Activated naive CD4-positive, alpha-beta T cell treated with anti-CD3 and anti-CD28 coated beads, Interleukin-2, amount 50 U/mL, for 24 hours (primary cell): ENCODE data around the gene AFF1.

ENCODE experiments used
- H3K27ac Mint-ChIP-seq: one replicate; pipeline ENCODE4 v1.8.0; 2021; ENCODE audit warnings: mild to moderate bottlenecking, mixed read lengths
- H3K27me3 Mint-ChIP-seq: one replicate; pipeline ENCODE4 v1.8.0; 2021; ENCODE audit warnings: mixed read lengths
- H3K36me3 Mint-ChIP-seq: one replicate; pipeline ENCODE4 v1.8.0; 2021; ENCODE audit warnings: mixed read lengths
- H3K4me1 Mint-ChIP-seq: one replicate; pipeline ENCODE4 v1.8.0; 2021; ENCODE audit warnings: mixed read lengths
- H3K4me3 Mint-ChIP-seq: one replicate; pipeline ENCODE4 v1.8.0; 2021; ENCODE audit warnings: mild to moderate bottlenecking, mixed read lengths
- H3K9me3 Mint-ChIP-seq: one replicate; pipeline ENCODE4 v1.8.0; 2021; ENCODE audit warnings: mixed read lengths

AFF1 gene

DNA sequence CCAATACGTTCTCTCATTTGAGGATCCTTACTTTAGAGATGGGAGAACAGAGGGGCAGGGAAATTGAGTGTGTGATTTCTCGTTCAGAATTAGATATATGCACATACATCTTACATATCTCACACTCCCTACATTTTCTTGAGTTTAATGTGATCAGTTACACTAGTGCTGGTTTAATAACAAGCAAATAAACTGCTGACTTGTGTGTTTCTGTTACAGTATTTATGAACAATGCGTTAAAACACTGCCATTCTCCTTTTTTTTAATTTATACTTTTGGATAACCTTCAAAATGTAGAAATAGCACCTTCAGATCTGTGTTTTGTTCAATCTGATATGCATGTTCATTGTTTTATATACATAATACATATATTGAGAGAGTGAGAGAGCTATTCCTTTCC is 155.5 kb downstream of the AFF1 start:
- H3K36me3 Mint-ChIP-seq: peaks cover 4% of the 10 kb centered on the region
- H3K27ac Mint-ChIP-seq: no peak overlapping the region
- H3K4me1 Mint-ChIP-seq: peaks cover 35% of the 10 kb centered on the region
- H3K9me3 Mint-ChIP-seq: no peaks in the 10 kb centered on the region
- no peak overlapping the region for H3K4me3 Mint-ChIP-seq
- no peaks in the 10 kb centered on the region for H3K27me3 Mint-ChIP-seq

DNA sequence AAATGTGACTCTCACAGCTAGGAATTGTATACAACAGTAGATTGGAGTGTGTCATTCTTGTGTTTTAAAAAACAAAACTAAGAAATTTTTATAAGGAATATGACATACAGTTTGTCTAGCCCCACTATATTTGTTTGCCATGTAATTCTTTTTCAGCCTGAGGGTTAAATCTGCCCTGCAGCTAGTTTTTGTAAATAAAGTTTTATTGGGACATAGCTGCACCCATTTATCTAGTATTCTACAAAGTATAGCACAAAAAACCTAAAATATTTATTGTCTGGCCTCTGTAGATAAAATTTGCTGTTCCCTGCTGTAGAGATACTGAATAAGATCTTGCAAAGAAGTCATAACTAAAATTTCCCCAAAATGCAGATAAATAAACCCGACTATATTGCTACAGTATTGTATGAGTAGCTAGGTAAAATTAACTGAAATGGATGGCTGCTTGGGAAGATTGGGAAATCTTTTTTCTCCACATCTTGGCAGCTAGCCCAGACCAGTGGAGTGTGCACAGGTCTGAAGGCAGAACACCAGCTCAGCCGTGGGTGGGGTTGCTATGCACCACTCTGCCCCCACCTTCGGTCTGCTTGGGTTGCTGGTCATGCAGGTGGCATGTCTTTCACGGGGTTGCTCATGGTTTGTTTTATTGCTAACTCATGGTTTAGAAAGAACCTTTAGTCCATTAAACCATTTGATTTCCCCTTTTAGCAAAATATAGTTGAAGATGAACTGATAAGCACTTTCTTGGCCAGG is 157.8 kb downstream of the AFF1 start:
- no peaks in the 10 kb centered on the region for H3K9me3 Mint-ChIP-seq
- H3K4me1 Mint-ChIP-seq: peaks cover 38% of the 10 kb centered on the region
- H3K4me3 Mint-ChIP-seq: no peak overlapping the region
- H3K36me3 Mint-ChIP-seq: no peaks in the 10 kb centered on the region
- no peaks in the 10 kb centered on the region for H3K27me3 Mint-ChIP-seq
- H3K27ac Mint-ChIP-seq: no peak overlapping the region

DNA sequence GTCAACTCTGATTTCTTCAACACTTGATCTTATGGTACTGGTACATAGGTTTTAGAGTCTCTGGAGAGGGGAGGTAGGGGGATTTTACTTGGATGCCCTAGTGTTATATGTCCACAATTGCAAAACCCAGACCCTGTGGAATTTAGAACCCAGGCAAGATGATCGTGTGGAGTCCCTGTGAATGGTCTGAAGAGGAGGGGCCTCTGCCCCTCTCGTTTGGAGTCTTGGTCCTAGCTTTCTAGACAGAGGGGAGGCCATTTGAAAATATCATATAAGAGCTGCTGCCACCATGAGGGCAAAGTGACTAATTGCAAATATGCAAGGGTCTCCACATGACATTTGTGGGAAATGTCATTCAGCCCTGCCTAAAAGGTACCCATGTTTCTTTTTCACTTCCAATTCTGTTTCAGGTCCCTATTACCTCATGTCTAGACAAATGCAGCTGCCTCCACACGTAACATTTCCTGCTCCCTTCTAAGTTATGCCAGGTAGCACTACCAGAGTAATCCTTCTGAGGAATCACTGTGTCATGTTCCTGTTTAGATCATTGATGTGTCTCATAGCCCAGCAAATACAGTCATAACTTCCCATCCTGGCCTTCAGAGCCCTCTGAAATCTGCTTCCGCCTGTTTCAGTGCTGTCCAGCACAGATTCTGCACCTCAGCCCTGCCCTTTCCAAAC is 158.8 kb downstream of the AFF1 start:
- Mint-ChIP-seq H3K4me3 (no peak overlapping the region), H3K36me3 (peaks cover 1% of the 10 kb centered on the region), H3K4me1 (peaks cover 44% of the 10 kb centered on the region), H3K27me3 (no peaks in the 10 kb centered on the region), H3K9me3 (no peaks in the 10 kb centered on the region), H3K27ac (peak overlapping the region; percentile 90)

DNA sequence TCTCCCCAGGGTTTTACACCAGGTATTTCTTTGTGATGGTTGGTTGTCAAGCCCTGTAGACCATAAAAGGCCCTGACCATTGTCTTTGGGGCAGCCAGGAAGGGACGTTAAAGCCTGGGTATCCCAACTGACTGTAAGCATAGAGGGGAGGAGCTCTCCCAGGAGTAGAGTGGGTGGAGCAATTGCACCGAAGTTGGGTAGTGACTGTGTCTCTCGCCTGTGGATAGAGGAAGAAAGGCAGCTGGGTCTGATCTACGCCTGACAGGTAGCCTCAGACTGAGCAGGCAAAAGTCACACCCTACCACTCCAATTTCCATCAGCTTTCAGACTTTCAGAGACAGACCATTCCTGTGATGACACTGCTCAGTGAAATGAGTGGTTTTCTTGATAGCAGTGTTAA is 162.3 kb downstream of the AFF1 start:
- Mint-ChIP-seq H3K4me1 (peaks cover 68% of the 10 kb centered on the region), H3K9me3 (no peaks in the 10 kb centered on the region), H3K27me3 (no peaks in the 10 kb centered on the region), H3K36me3 (peaks cover 8% of the 10 kb centered on the region), H3K27ac (peak overlapping the region; percentile 60), H3K4me3 (no peak overlapping the region)

DNA sequence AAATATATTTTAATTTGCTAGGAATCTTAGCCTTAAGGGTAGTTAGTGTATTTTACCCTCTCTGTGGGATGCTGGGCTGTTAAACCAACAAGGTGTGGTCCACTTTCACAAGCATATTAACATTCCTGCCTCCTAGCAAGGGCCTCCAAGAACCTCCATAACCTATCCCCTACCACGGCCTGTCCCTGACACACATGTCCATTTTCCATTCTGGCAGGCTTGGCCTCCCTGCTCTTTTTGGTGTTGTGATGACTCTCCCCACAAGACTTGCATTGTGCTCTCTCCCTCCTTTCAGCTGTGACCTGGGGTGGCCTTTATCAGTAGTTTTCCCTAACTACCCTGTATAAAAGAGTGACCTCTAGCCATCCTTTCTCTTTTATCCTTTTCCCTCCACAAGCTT is 165.4 kb downstream of the AFF1 start:
- H3K4me1 Mint-ChIP-seq: peaks cover 74% of the 10 kb centered on the region
- H3K9me3 Mint-ChIP-seq: no peaks in the 10 kb centered on the region
- H3K36me3 Mint-ChIP-seq: peaks cover 9% of the 10 kb centered on the region
- peak overlapping the region; percentile 85 for H3K27ac Mint-ChIP-seq
- no peak overlapping the region for H3K4me3 Mint-ChIP-seq
- H3K27me3 Mint-ChIP-seq: no peaks in the 10 kb centered on the region

DNA sequence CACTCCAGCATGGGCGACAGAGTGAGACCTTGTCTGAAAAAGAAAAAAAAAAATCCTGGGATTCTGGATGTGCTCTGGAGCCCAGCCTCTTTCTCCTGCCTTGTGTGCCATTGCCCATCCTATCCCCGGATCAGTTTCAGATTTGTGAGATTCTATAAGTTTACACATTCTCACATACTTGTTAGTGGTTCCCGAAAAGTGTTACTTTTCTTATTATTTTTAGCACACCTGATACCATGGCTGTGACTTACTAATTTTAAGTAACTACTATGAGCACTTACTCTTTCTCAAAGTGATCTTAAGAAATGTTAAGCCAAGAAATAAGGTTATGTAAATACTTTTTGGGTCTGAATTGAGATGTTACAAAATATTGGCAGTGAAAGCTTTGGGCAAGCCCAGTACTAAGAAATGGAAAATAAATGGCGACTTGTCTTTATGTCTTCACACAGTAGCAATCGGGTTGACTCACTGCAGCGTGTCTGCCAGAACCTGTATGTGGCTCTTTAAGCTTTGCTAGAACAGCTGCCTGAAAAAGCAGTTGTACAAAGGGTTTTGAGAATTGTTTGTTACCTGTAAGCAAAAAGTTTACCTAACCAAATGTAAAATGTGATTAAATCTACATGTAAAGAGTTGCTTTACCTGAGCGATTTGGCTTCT is 166.9 kb downstream of the AFF1 start:
- no peaks in the 10 kb centered on the region for H3K9me3 Mint-ChIP-seq
- H3K27me3 Mint-ChIP-seq: no peaks in the 10 kb centered on the region
- H3K4me3 Mint-ChIP-seq: no peak overlapping the region
- peaks cover 13% of the 10 kb centered on the region for H3K36me3 Mint-ChIP-seq
- peak overlapping the region; percentile 55 for H3K27ac Mint-ChIP-seq
- H3K4me1 Mint-ChIP-seq: peaks cover 79% of the 10 kb centered on the region

DNA sequence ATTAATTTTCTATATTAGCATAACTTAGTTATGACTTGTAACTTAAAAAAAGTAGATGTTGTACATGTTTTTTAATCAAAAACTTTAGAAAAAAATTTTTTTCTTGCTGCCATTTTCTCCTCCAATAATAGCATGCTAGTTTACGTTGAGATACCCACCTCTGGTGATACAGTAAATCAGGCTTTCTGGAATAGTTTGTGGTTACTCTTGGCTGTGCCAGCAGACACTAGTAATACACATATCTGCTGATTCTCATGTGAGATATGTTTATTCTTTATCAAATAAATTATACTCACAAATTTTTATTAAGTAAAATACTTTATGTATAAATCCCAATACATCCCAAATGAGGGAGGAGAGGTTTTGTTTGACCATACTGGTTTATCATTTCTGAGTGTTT is 168.3 kb downstream of the AFF1 start:
- peak overlapping the region; percentile 69 for H3K4me3 Mint-ChIP-seq
- peaks cover 84% of the 10 kb centered on the region for H3K4me1 Mint-ChIP-seq
- H3K27ac Mint-ChIP-seq: peak overlapping the region; percentile 86
- no peaks in the 10 kb centered on the region for H3K9me3 Mint-ChIP-seq
- peaks cover 15% of the 10 kb centered on the region for H3K36me3 Mint-ChIP-seq
- no peaks in the 10 kb centered on the region for H3K27me3 Mint-ChIP-seq

DNA sequence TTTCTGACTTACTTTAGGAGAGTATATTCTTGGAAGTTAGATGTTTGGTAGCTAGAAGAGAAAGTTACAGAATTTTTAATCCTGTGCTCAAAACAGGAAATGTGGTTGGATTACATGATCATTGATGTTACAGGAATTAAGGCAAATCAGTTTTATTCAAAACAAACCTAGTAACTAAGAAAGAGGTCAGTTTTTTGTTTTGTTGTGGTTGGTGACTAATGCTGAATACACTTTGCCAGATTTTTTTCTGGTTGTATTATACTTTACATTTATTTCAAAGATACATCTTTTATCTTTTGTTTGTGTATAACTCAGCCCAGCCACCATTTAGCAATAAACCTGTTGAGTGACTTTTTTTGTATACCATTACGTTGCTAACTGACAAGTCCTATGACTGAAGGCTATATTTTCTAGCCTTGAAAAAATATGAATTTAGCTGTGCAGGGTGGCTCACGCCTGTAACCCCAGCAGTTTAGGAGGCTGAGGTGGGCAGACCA is 168.9 kb downstream of the AFF1 start:
- Mint-ChIP-seq H3K9me3 (no peaks in the 10 kb centered on the region), H3K27ac (peak overlapping the region; percentile 86), H3K4me3 (peak overlapping the region; percentile 69), H3K36me3 (peaks cover 18% of the 10 kb centered on the region), H3K27me3 (no peaks in the 10 kb centered on the region), H3K4me1 (peaks cover 81% of the 10 kb centered on the region)

DNA sequence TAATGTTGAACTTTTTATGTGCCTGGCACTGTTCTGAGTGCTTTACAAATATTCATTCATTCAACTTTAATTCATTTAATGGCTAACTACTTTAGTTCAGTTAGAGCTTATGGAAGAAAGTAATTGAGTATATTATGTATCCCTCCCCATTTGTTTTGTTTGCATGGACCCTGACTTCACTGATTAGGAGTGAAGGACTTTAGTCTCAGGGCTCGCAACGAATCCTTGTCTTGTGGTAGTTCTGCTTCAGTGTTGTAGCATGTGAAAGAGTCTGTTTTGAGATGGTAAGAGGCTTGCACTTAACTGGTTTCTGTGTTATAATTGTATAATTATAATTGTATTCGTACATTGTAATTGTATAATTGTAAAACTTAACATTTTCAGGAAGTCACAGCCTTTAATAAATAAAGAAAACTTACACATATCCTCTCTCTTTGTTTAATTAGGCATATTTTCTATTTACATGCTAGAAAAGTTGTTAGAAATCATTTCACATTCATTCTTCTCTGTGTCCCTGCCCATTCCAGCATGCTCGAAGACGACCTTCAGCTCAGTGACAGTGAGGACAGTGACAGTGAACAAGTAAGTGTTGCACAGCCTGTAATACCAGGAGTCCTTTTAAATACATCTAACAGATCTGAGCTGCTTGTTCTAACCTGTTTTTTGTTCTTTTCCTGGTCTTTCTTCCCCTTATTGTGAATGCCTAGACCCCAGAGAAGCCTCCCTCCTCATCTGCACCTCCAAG is 170.5 kb downstream of the AFF1 start:
- H3K9me3 Mint-ChIP-seq: no peaks in the 10 kb centered on the region
- peak overlapping the region; percentile 44 for H3K4me3 Mint-ChIP-seq
- no peaks in the 10 kb centered on the region for H3K27me3 Mint-ChIP-seq
- H3K27ac Mint-ChIP-seq: peak overlapping the region; percentile 82
- peaks cover 23% of the 10 kb centered on the region for H3K36me3 Mint-ChIP-seq
- H3K4me1 Mint-ChIP-seq: peaks cover 79% of the 10 kb centered on the region

DNA sequence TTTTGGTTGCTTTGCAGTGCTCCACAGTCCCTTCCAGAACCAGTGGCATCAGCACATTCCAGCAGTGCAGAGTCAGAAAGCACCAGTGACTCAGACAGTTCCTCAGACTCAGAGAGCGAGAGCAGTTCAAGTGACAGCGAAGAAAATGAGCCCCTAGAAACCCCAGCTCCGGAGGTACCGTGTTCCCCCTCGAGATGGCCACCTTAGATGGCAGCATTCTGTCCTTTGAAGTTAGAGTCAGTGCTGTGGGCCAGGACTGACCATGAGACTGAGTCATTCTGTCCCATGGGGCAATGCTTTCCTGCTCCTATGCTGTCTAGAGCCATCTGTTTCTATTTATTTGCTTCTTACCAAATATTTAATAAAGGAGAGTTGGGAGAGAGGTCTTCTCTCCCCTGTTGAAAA is 173.3 kb downstream of the AFF1 start:
- Mint-ChIP-seq H3K4me3 (no peak overlapping the region), H3K36me3 (peaks cover 15% of the 10 kb centered on the region)

DNA sequence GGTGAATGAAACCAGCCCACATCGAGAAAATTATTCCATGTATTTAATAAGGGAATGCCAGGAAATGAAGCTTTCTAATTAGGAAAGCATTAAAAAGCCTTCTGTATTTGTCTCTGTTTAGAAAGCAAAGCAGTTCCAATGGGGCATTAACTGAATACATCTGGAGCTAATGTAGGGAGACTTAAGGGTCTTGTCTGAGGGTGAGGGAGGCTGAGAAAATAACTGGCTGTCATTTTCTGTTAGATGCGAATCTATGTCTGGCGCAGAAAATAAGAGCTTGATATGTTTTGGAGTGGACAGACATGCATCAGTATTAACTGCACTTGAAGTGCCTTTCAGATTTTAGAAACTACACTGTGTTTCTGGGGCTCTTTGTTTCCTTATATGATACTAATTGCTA is 174.3 kb downstream of the AFF1 start:
- Mint-ChIP-seq H3K4me3 (no peak overlapping the region), H3K27ac (no peak overlapping the region)

More for the DNA sequence above, 173.3 kb downstream of the AFF1 start:
- no peaks in the 10 kb centered on the region for H3K9me3 Mint-ChIP-seq
- no peak overlapping the region for H3K27ac Mint-ChIP-seq
- no peaks in the 10 kb centered on the region for H3K27me3 Mint-ChIP-seq
- peaks cover 62% of the 10 kb centered on the region for H3K4me1 Mint-ChIP-seq

DNA sequence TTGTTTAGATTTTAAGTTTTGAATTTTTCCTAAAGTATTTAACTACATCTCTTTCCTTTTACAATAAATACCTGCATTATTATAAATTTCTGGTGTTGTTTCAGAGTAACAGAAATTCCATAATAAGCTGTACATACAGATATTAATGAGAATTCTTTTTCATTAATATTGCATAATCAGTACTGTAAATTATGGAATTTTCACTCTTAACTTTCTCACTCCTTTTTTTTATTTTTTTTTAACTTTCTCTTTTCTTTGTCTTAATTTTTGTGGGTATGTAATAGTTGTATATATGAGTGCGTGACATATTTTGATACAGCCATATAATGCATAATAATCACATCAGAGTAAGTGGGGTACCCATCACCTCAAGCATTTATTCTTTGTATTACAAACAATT is 175.1 kb downstream of the AFF1 start:
- H3K9me3 Mint-ChIP-seq: no peaks in the 10 kb centered on the region
- peaks cover 44% of the 10 kb centered on the region for H3K4me1 Mint-ChIP-seq
- H3K27ac Mint-ChIP-seq: no peak overlapping the region
- H3K36me3 Mint-ChIP-seq: peaks cover 15% of the 10 kb centered on the region
- H3K27me3 Mint-ChIP-seq: no peaks in the 10 kb centered on the region
- no peak overlapping the region for H3K4me3 Mint-ChIP-seq

More for the DNA sequence above, 174.3 kb downstream of the AFF1 start:
- H3K27me3 Mint-ChIP-seq: no peaks in the 10 kb centered on the region
- peaks cover 15% of the 10 kb centered on the region for H3K36me3 Mint-ChIP-seq
- H3K9me3 Mint-ChIP-seq: no peaks in the 10 kb centered on the region
- H3K4me1 Mint-ChIP-seq: peaks cover 52% of the 10 kb centered on the region

DNA sequence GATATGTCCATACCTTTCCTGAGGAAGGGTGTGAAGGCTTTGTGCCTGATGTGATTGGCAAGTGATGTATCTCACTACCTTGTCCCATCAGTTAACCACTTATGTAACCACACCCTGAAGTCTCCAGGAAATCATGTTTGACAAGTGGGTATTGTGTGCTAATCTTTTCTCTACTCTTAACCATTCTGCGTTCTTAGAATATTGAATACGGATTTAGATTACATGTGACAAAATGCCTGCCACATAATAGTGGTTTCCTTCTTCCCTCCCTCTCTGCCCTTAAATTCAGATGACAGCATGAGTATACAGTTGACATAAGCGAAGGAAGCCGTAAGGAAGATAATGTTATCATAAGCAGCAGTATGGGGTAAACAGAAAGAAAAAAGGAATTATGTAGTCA is 177.3 kb downstream of the AFF1 start:
- Mint-ChIP-seq H3K27ac (no peak overlapping the region), H3K36me3 (peaks cover 11% of the 10 kb centered on the region), H3K4me1 (peaks cover 28% of the 10 kb centered on the region), H3K4me3 (no peak overlapping the region), H3K9me3 (no peaks in the 10 kb centered on the region), H3K27me3 (no peaks in the 10 kb centered on the region)

DNA sequence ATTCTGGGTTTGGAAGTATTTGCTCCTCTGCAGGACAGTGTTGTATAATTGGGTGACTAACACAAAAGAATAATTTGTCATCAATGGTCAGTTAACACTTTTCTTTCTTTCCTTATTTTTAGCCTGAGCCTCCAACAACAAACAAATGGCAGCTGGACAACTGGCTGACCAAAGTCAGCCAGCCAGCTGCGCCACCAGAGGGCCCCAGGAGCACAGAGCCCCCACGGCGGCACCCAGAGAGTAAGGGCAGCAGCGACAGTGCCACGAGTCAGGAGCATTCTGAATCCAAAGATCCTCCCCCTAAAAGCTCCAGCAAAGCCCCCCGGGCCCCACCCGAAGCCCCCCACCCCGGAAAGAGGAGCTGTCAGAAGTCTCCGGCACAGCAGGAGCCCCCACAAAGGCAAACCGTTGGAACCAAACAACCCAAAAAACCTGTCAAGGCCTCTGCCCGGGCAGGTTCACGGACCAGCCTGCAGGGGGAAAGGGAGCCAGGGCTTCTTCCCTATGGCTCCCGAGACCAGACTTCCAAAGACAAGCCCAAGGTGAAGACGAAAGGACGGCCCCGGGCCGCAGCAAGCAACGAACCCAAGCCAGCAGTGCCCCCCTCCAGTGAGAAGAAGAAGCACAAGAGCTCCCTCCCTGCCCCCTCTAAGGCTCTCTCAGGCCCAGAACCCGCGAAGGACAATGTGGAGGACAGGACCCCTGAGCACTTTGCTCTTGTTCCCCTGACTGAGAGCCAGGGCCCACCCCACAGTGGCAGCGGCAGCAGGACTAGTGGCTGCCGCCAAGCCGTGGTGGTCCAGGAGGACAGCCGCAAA is 179.6 kb downstream of the AFF1 start:
- peaks cover 10% of the 10 kb centered on the region for H3K4me1 Mint-ChIP-seq

DNA sequence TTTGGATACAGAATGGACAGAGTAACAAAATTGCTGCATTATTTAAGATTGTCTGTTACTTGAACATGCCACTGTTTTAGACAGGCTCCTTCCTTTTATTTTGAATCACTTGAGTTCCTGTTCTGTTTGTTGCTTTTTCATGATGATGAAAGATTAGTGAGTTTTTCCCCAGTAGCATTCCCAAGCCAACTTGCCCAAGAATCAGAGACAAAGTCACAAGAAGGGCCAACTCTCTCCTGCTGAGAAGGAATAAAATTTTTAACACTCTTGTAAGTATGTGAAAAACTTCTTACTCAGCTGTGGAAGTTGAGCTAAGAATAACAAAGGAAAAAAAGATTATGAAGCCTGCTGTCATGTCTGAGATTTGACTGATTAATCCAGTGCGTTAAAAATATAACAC is 181.4 kb downstream of the AFF1 start:
- Mint-ChIP-seq H3K9me3 (no peaks in the 10 kb centered on the region), H3K4me3 (no peak overlapping the region), H3K4me1 (peaks cover 17% of the 10 kb centered on the region), H3K27ac (no peak overlapping the region), H3K27me3 (no peaks in the 10 kb centered on the region), H3K36me3 (peaks cover 10% of the 10 kb centered on the region)

More for the DNA sequence above, 179.6 kb downstream of the AFF1 start:
- no peak overlapping the region for H3K4me3 Mint-ChIP-seq
- H3K36me3 Mint-ChIP-seq: peaks cover 4% of the 10 kb centered on the region
- no peaks in the 10 kb centered on the region for H3K27me3 Mint-ChIP-seq
- no peak overlapping the region for H3K27ac Mint-ChIP-seq
- no peaks in the 10 kb centered on the region for H3K9me3 Mint-ChIP-seq
